Fibroblast of skin of left quadriceps (primary cell): ENCODE results near the gene CLUH.
A peak's percentile ranks its signal among the peaks of the same experiment; 100 is the strongest.
"Not testable (repeated sequence)": the region's sequence is repeated elsewhere in the genome, so short reads cannot be mapped to it uniquely, and the experiment has no call there.

Experiments
- DNase-seq, 2 experiments: peaks; one replicate each; pipeline ENCODE4 v3.0.0-alpha.2; 2013; ENCODE audit warnings: low read depth in 2 of 2

The CLUH gene

DNA sequence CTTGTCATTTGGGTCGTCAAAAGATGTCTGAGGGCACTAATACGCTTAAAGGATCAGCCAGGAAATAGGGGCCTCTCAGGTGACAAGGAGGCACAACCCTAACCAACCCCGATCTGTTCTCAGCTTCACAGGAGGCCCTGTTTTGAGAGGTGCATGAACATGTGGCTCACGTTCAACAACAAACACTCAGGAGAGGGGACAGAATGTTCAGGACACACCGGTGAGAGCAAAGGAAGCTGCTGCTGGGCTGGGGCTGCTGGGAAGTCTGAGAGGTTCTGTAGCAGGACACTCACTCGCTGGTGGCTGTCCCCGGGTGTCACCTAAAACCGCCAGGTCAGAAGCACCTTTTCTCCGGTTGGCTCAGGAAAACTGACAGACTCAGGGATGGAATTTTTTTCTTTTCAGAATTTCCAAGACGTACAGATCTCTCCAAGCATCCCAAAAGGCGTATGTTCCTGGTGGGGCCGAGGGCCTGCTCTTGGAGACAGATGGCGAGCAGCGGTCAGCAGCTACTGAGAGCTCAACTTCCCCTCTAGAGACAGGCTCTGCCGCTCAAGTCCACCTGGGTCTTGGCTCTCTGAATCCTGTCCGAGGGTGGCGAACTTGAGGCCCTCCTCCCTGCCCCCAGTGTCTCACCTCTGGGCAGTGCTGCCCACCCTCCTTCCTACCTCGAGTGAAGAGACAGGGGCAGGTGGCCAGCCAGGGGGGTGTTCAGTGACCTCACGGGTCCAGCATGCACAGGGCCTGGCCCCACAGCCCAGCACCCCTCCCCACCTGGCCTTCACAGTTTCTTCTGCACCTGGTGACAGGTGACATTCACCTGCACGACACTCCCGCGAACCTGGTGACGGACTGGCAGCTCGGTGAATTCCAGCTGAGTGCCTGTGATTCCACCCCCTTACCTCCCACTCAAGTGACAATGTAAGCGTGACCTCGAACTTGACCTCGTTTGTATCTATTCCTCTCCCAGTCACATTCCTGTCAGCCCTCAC, 22.9 kb downstream of the CLUH start:
- no peak for DNase-seq

DNA sequence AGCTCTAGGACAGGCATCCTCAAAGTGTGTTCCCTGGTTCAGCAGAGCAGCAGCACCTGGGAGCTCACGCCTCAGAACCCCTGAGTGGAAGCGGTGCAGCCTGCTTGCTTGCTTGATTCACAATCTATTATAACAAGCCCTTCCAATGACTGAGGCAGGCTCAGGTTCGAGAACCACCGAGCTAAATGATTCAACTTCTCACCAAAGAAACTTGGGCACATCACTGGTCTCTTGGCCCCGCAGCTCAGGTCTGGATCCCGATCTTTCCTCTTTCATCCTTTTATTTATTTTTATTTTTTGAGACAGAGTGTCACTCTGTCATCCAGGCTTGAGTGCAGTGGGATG, 24.5 kb downstream of the CLUH start:
- no peak for DNase-seq

DNA sequence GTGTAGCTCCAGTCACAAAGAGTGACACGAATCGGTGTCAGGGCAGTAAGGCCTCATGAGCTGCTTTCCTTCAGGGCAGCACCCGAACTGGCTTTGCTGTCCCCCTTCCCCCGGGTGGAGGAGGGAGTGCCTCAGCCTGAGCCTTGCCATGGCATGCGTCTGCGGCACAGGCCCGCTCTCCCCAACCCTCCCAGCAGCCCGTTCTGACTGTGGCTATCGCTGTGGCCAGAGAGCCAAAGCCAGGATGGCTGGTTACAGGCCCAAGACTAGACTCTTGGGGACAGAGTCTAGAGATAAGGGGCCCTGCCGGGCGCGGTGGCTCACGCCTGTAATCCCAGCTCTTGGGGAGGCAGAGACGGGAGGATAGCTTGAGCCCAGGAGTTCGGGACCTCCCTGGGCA, 25.9 kb downstream of the CLUH start:
- no peak for DNase-seq

DNA sequence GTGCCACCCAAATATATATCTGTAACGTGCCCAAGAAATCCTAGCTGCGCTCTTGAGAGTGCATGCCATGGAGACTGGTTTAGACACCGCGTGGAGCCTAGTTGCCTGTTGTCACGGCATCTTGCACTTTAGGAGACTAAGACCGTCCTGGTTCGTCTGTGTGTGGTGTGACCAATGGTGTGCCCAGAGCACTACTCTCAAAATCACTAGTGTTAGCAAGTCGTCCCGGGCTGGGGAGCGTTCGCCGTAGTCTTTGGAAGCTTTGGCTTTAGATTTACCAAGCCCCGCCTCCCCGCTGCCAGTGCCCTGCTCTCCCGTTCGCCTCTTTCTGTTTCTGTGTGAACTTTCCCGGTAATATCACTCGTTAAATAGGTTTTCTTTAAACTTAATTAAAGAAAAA, 27.0 kb downstream of the CLUH start:
- no peak for DNase-seq

DNA sequence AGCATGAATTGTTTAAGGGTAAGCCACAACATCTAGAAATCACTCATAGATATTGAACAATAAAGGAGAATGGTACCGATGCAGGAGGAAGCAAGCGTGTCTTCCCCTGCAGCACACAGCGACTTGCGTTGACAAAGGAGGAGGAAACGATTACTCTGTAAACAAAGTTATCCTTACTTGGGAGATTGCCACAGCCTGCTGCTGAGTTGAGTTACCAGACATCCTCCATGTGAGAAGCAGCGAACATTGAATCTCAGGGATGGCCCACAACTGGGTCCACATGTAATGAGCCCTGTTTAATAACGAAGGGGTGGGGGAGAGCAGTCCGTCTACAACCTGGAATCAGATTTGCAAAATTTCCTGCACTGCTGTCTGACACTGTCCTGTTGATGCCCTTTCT, 27.7 kb downstream of the CLUH start:
- DNase-seq = no peak

DNA sequence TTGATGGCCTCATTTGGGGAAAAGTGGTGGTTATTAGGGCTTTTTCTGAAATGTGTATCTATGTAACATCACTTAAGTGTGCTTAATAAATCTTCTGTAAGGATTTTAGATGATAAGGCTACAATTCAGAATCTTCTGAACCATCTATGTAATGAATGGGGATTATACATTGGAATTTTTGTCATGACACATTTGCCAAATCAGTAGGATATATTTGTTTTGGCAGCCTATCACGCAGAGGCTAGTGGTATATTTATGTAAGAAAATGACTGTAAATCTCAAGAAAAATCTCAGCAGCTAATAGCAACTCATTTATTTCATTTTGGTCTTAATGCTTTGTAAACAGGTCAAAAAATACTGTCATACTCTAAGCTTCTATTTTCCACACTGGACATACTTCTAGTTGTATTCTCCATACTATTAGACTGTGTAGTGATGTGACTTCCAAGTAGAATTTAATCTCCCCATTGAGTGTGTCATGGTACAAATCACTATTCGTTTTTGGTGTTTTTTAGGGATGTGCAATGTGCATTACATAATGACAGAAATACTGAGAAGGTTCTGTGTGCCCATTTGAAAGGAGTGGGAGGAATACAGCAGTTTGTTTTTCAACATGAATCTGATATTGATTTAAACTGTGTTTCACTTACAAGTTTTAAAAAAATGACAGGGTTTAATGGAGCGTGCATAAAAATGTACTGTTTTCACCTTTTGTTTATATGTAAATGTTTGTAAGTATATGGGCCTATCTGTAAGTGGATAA, 29.2 kb downstream of the CLUH start:
- no peak for DNase-seq

DNA sequence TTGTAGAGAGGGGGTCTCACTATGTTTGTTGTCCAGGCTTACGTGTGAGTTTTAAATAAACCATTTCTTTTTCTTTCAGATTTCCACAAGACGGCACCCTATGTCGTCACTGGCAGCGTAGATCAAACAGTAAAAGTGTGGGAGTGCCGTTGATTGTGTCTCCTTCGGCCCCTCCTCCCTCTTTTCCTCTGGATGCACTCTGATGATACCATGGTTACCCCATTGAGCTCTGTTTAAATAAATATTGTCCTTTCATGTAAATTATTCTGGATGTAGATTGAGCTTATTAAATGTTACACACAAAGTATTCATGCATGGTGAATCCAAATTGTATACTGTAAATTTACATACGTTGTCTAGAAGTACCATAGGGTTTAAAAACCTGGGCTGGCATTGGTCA, 29.9 kb downstream of the CLUH start:
- DNase-seq = no peak

DNA sequence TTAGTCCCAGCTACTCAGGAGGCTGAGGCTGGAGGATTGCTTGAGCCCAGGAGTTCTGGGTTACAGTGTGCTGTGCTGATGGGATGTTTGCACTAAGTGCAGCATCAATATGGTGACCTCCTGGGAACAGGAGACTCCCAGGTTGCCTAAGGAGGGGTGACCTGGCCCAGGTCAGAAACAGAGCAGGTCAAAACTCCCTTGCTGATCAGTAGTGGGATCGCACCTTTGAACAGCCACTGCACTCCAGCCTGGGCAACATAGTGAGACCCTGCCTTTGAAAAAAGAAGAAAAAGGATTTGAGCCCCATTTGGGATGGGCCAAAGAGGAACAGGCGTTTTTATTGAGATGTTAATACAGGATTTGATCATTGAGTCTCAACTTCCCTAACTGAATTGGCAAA, 30.6 kb downstream of the CLUH start:
- no peak for DNase-seq

DNA sequence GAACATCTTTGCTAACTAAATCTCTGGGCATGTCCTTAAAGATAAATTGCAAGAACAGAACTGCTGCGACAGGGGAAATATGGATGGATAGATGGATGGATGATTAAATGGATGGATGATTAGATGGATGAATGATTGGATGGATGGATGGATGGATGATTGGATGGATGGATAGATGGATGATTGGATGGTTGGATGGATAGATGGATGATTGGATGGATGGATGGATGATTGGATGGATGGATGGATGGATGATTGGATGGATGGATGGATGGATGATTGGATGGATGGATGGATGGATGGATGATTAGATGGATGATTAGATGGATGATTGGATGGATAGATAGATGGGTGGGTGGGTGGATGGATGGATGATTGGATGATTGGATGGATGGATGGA, 32.3 kb downstream of the CLUH start:
- DNase-seq = not testable (repeated sequence)

DNA sequence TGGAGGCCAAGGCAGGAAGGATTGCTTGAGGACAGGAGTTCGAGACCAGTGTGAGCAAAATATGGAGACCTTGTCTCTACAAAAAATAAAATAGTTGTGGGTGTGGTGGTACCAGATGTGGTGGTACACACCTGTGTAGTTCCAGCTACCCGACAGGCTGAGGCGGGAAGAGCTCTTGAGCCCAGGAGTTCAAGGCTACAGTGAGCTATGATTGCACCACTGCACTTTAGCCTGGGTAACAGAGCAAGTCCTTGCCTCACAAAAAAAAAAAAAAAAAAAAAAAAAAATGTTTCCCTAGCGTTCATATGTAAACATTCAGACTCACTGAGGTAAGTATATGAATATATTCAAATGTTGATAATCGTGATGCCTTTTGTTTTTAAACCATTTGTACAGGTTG, 39.5 kb downstream of the CLUH start:
- DNase-seq = no peak

DNA sequence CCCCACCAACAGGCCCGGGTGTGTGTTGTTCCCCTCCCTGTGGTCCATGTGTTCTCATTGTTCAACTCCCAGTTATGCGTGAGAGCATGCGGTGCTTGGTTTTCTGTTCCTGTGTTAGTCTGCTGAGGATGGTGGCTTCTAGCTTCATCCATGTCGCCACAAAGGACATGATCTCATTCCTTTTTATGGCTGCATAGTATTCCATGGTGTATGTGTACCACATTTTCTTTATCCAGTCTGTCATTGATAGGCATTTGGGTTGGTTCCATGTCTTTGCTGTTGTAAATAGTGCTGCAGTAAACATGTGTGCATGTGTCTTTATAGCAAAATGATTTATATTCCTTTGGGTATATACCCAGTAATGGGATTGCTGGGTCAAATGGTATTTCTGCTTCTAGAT, 51.2 kb downstream of the CLUH start:
- not testable (repeated sequence) for DNase-seq

DNA sequence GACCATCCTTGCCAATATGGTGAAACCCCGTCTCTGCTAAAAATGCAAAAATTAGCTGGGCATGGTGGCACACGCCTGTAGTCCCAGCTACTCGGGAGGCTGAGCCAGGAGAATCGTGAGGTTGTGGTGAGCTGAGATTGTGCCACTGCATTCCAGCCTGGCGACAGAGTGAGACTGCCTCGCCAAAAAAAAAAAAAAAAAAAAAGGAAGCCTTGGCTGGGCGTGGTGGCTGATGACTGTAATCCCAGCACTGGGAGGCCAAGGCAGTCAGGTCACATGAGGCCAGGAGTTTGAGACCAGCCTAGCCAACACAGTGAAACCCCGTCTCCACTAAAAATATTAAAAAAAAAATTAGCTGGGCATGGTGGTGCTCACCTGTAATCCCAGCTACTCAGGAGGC, 52.2 kb downstream of the CLUH start:
- peak; percentile 13 to 14 for DNase-seq

DNA sequence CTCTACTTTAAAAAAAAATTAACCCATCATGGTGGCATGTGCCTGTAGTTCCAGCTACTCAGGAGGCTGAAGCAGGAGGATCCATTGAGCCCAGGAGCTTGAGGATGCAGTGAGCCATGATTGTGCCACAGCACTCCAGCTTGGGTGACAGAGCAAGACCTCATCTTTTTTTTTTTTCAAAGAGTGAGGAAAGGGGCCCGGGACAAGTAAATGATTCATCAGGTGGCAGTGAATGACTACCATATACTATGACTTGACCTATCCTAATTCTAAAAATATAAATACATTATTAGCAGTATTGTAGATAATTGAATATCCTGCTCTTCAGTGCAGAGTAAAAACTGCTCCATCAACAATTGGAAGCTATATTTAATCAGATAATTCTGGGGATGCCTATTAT, 55.3 kb downstream of the CLUH start:
- DNase-seq = no peak

DNA sequence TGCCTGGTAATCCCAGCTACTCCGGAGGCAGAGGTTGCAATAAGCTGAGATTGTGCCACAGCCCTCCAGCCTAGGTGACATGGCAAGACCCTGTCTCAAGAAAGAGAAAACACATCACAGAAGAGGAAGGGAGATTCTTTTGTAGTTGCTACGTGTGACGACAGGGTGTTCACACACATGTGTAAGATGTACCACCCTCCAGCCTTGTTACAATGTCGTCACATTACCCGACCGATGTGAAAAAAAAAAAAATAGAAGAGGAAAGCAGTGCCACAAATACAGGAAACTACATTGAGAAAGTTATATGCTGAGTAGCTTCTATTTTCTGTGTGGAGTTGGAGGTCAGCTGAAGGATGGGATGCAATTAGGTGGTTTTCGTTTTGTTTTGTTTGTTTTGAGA, 56.0 kb downstream of the CLUH start:
- DNase-seq = no peak

DNA sequence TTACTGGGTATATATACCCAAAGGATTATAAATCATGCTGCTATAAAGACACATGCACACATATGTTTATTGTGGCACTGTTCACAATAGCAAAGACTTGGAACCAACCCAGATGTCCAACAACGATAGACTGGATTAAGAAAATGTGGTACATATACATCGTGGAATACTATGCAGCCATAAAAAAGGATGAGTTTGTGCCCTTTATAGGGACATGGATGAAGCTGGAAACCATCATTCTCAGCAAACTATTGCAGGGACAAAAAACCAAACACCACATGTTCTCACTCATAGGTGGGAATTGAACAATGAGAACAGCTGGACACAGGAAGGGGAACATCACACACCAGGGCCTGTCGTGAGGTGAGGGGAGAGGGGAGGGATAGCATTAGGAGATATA, 58.7 kb downstream of the CLUH start:
- DNase-seq = not testable (repeated sequence)

DNA sequence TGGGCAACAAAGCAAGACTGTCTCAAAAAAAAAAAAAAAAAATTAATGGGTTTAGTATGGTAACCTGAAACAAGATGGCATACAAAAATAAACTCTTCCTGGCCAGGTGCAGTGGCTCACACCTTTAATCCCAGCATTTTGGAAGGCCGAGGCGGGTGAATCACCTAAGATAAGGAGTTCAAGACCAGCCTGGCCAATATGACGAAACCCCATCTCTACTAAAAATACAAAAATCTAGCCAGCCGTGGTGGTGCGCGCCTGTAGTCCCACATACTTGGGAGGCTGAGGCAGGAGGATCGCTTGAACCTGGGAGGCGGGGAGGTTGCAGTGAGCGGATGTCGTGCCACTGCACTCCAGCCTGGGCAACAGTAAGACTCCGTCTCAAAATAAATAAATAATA, 62.4 kb downstream of the CLUH start:
- DNase-seq = no peak

DNA sequence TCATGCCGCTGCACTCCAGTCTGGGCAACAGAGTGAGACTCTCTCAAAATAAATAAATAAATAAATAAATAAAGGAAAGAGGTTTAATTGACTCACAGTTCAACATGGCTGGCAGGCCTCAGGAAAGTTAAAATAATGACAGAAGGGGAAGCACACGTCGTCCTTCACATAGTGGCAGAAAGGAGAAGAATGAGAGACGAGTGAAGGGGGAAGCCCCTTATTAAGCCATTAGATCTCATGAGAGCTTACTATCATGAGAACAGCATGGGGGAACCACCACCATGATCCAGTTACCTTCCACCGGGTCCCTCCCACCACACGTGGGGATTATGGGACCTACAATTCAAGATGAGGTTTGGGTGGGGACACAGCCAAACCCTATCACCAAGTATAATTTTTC, 63.6 kb downstream of the CLUH start:
- no peak for DNase-seq

DNA sequence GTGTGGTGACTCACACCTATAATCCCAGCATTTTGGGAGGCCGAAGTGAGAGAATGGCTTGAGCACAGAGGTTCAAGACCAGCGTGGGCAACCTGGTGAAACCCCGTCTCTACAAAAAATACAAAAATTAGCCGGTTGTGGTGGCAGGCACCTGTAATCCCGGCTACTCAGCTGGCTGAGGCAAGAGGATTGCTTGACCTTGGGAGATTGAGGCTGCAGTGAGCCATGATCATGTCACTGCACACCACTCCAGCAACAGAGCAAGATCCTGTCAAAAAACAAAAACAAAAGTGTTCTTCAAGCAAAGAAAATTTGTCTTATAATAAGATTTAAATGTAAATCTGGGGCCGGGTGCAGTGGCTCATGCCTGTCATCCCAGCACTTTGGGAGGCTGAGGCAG, 66.6 kb downstream of the CLUH start:
- no peak for DNase-seq
